CD4-positive, alpha-beta T cell treated with Interleukin-17A for 4 hours (primary cell): Measurements from ENCODE around the gene SULT2B1.
"Not testable (repeated sequence)": the region's sequence is repeated elsewhere in the genome, so short reads cannot be mapped to it uniquely, and the experiment has no call there.

Experiments used
- DNase-seq: peaks from one replicate; pipeline ENCODE4 v3.0.0-alpha.2; 2020; ENCODE audit warnings: mixed read lengths

SULT2B1 gene

GRCh38 chr19:48624067-48624594 is 72.2 kb downstream of the SULT2B1 start:
- DNase-seq, result peak; percentile 98

GRCh38 chr19:48624791-48625723 is 73.1 kb downstream of the SULT2B1 start:
- DNase-seq, result no peak

GRCh38 chr19:48625891-48626327 is 73.9 kb downstream of the SULT2B1 start:
- no peak for DNase-seq

GRCh38 chr19:48627201-48627864 is 75.4 kb downstream of the SULT2B1 start:
- peak; percentile 55 for DNase-seq

- no peak for DNase-seq
Measured at GRCh38 chr19:48627865-48628314, 75.9 kb downstream of the SULT2B1 start.

- DNase-seq, result no peak
Measured at GRCh38 chr19:48628486-48629296, 76.7 kb downstream of the SULT2B1 start.

GRCh38 chr19:48629297-48629598 is 77.3 kb downstream of the SULT2B1 start:
- DNase-seq, result no peak

- no peak for DNase-seq
Measured at GRCh38 chr19:48629599-48630295, 77.8 kb downstream of the SULT2B1 start.

GRCh38 chr19:48630296-48631063 is 78.5 kb downstream of the SULT2B1 start:
- no peak for DNase-seq

GRCh38 chr19:48631225-48631624 is 79.3 kb downstream of the SULT2B1 start:
- DNase-seq, result no peak

GRCh38 chr19:48632286-48632685 is 80.3 kb downstream of the SULT2B1 start:
- DNase-seq, result not testable (repeated sequence)

- no peak for DNase-seq
Measured at GRCh38 chr19:48632692-48633147, 80.7 kb downstream of the SULT2B1 start.

- no peak for DNase-seq
Measured at GRCh38 chr19:48633148-48634035, 81.4 kb downstream of the SULT2B1 start.

GRCh38 chr19:48634036-48634342 is 82.0 kb downstream of the SULT2B1 start:
- no peak for DNase-seq

GRCh38 chr19:48634424-48635262 is 82.7 kb downstream of the SULT2B1 start:
- DNase-seq, result peak; percentile 96

- peak; percentile 80 for DNase-seq
Measured at GRCh38 chr19:48635263-48635965, 83.4 kb downstream of the SULT2B1 start.

- peak; percentile 48 for DNase-seq
Measured at GRCh38 chr19:48635966-48636858, 84.2 kb downstream of the SULT2B1 start.
